ENCODE data around the gene FAM174C.

Gene FAM174C

GRCh38 chr19:1275260-1275975 lies at the start of gene FAM174C:
Gene FAM174C (plus strand): TSS chr19:1275530. CDS start chr19:1275550, 20 bp downstream.
- DNase-seq: peak; percentile 97

- no peak for DNase-seq
These were observed 49.2 kb upstream of the FAM174C start for GRCh38 chr19:1226227-1226518.

- DNase-seq: no peak
These were observed 48.6 kb upstream of the FAM174C start for GRCh38 chr19:1226522-1227303.

- no peak for DNase-seq
These were observed 47.9 kb upstream of the FAM174C start for GRCh38 chr19:1227304-1228054.

GRCh38 chr19:1228161-1228957 lies 47.0 kb upstream of the FAM174C start:
- no peak for DNase-seq

- no peak for DNase-seq
These were observed 46.0 kb upstream of the FAM174C start for GRCh38 chr19:1229056-1229923.

- no peak for DNase-seq
These were observed 45.2 kb upstream of the FAM174C start for GRCh38 chr19:1229924-1230782.

GRCh38 chr19:1230783-1231489 lies 44.4 kb upstream of the FAM174C start:
- DNase-seq: no peak

GRCh38 chr19:1231729-1232637 lies 43.3 kb upstream of the FAM174C start:
- DNase-seq: no peak

- DNase-seq: peak; percentile 50
These were observed 42.7 kb upstream of the FAM174C start for GRCh38 chr19:1232652-1233072.

- no peak for DNase-seq
These were observed 42.1 kb upstream of the FAM174C start for GRCh38 chr19:1233115-1233667.

- DNase-seq: no peak
These were observed 41.0 kb upstream of the FAM174C start for GRCh38 chr19:1234051-1234954.

- no peak for DNase-seq
These were observed 40.4 kb upstream of the FAM174C start for GRCh38 chr19:1234955-1235380.

- peak; percentile 63 for DNase-seq
These were observed 39.4 kb upstream of the FAM174C start for GRCh38 chr19:1235625-1236538.

GRCh38 chr19:1236576-1236975 lies 38.8 kb upstream of the FAM174C start:
- no peak for DNase-seq

- DNase-seq: no peak
These were observed 38.2 kb upstream of the FAM174C start for GRCh38 chr19:1237027-1237659.
